ENCODE results near the gene SPTBN5.

The SPTBN5 gene

DNA sequence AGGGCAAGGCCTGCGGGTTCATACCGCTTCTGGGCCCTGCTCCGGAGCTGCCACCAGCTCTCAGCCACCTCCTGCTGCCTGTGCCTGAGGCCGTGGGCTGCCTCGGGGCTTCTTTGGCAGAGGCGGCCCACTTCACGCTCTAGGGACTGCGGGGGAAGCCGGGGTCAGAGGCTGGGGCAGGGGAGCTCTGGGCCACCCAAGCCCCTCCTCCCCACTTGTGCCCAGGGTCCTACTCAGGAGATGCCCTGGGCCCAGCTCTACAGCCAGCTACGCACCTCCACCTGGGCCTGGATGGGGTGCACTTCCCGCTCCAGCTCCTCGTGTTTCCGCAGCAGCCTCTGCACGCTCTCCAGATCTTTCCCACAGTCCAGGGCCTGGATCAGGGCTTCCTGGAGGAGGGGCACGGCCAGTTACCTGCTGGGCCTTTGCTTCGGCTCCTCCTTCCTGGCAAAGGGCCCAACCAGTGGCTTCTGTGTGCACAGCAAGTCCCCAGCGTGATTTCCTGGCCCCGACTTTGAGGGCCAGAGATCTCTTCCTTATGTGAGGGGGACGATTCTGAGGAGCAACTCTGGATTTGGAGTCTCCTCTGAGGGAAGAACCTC is 31.2 kb downstream of the SPTBN5 start:
- peak; percentile 17 for DNase-seq

- DNase-seq = peak; percentile 10
Observed at GRCh38 chr15:41861736-41862356, 32.0 kb downstream of the SPTBN5 start.

- no peak for DNase-seq
Observed at GRCh38 chr15:41860049-41860828, 33.6 kb downstream of the SPTBN5 start.

DNA sequence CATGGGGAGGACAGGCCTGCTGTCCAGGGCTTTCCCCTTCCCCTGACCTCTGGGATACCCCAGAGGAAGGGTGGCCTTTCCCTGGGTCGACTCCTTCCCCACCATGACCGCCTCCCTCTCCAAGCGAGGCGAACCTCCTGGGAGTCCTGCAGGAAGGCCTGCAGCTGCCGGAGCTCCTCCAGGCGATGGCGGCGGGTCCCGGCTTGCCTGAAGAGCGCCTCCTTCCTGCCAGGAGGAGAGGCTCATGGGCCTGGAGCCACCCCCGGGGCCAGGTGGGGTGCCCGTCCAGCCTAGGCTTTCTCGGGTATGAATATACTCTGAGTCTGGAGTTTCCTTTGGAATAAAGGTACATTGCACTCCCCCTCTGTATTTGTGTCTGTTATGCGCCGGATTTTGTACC is 35.1 kb downstream of the SPTBN5 start:
- DNase-seq = no peak

- DNase-seq = no peak
Observed at GRCh38 chr15:41857316-41857715, 36.5 kb downstream of the SPTBN5 start.

- no peak for DNase-seq
Observed at GRCh38 chr15:41856716-41857115, 37.1 kb downstream of the SPTBN5 start.

- no peak for DNase-seq
Observed at GRCh38 chr15:41856262-41856661, 37.6 kb downstream of the SPTBN5 start.

DNA sequence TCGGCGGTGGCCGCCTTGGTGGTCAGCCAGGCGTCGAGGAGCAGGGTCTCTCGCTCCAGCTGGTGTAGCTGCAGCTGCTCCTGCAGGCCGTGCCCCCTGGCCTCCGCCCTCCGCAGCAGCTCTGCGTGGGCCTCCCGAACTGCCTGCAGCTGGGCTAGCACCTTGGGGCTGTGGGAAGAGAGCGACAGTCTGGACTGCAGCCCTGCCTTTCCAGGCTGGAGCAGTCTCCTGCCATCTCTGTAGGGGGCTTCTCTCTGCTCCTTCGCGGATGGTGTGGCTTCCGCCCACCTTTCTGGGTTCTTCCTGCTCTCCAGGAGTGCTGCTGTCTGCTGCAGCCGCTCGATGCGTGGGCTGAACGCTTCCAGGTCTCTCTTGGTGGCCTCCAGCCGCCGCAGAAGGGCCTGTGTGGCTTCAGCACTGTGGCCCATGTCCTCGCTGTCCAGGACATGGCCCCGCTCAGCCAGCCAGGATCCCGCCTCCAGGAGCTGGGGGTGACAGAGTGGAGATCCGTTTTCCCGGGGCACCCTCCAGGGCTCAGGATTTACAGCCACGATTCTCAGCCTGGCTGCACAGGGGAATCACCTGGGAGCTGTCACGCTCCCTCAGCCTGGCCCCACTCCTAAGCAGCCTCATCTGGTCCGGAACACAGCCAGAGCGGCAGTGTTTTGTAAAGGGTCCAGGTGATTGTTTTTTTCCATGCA is 38.4 kb downstream of the SPTBN5 start:
- no peak for DNase-seq

DNA sequence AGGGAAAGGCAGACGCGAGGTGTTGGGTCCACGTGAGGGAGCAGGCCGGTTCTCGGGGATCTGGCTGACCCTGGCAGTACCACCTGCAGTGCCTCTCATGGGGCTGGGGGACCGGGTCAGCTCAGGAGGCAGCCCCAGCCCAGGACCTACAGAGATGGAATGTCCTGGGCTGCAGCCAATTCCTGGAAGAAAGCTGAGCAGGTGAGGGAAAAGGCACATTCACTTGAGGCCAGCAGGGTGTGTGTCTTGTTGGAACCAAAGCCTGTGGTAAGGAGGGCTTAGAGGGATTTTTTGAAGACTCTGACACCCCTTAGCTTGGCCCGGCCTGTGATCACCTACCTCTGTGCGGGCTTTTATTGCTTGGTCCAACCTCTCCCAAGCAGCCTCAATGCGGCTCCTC is 39.4 kb downstream of the SPTBN5 start:
- no peak for DNase-seq

DNA sequence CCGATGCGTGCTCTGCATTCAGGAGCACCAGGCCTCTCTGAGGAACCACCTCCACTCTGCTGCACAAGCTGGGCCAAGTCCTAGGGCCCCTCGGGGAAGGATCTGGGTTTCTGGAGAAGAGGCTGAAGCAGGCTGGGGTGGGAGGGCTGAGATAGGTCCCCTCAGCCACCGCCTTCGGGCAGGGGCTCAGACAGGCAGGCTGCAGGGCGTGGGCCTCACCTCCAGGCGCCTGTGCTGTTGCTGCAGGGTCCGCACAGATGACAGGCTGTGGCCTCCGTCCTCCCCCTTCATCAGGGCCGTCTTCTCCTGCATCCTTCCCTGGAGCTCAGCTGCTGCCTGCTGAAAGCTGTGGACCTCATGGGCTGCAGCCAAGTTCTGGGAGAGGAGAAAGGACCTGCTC is 40.0 kb downstream of the SPTBN5 start:
- DNase-seq = no peak

DNA sequence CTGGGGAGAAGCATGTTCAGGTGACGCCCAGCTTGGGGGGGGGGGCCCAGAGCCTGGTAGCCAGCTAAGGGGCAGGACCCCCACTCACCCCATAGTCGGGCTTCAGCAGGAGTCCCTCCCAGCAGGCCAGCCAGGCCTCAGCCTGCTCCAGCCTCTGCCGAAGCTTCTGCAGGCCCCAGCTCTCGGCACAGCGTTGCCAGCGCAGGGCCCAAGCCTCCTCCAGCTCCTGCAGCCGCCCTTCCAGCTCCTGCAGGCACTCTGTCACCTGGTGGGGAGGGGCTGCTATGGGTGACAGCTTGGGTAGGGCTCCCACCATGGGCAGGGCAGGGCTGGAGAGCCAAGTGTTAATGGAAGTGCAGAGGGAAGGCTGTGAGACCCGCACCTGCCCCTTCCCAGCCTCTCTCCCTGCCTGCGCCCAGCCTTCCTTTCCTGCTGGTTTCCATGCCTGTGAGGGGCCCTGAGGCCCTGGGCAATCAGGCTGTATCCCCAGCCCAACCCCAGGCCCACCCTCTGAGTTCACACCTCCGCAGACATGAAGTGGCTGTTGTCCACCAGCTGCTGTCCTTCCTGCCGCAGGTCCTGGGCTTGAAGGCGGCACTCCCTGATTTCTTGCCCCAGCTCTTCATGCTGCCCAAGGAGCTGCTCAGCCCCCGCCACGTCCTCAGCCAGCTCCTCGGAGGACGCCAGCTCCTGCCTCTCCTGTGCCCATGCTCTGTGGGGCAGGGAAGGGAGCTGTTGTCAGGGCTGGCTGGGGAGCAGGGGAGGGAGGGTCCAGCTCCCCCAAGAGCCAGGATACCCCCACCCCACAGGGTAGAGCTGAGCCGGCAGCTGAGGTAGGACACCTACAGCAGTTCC is 40.9 kb downstream of the SPTBN5 start:
- peak; percentile 10 for DNase-seq

DNA sequence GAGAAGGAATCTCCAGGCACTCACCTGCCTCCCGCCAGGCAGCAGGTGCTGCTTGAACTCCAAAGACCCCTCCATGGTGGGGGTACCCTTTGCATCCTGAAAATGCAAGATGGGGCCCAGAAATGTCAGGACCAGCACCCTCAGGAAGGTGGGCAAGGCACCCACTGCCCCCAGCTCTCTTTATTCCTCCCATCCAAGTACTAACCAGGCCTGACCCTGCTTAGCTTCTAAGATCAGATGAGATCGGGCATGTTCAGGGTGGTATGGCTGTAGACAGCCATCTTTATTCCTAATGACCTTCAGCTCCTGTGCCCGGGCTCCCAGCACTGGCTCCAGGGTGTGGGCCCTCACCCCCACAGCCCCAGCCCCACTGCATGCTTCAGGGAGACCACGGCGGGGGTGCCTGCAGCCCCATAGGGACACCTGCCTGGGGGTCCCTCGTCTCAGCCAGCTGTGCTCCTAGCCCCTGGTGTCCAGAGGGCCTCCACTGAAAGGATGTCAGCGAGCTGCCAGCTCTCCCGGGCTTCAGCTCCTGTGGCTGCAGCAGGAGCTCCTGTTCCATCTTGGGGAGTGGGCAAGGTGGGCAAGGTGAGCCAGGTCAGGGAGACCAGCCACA is 42.0 kb downstream of the SPTBN5 start:
- no peak for DNase-seq

GRCh38 chr15:41851167-41851523 is 42.7 kb downstream of the SPTBN5 start:
- no peak for DNase-seq

- DNase-seq = no peak
Observed at GRCh38 chr15:41850482-41851166, 43.2 kb downstream of the SPTBN5 start.

- no peak for DNase-seq
Observed at GRCh38 chr15:41849861-41850260, 44.0 kb downstream of the SPTBN5 start.

DNA sequence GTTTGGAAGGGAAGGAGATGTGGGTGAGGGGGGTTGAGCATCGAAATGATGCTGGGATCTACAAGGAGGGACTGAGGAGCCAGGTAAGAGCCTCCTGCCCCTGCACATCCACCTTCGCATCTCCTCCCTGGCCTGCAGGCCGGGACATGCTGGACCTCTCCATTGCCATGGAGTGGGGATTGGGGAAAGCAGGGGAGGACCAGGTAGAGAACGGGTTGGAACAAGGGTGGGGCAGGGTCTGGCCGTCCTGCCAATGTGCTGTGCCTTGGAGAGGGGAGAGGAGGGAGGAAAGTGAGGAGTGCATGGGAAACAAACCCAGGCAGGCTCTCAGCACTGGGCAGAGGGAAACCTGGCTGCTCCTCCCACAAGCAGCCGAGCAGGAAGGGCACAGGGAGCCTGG is 44.6 kb downstream of the SPTBN5 start:
- DNase-seq = no peak

DNA sequence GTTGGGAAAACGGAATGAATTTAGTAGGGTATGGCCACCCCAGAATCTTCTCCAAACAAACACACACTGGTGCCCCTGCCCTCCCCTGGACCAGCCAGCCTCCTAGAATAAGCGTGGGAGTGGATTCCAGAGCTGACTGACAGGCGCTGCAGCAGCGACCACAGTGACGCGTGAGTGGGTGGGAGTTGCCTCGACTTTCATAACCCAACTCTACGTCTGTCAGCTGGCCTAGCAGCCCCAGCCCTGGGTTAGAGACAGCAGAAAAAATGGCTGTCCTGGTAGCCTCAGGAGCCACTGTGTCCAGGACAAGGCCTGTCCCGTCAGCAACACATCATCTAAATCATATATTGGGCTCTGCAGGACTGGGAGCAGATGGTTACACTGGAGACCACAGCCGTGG is 45.2 kb downstream of the SPTBN5 start:
- no peak for DNase-seq

DNA sequence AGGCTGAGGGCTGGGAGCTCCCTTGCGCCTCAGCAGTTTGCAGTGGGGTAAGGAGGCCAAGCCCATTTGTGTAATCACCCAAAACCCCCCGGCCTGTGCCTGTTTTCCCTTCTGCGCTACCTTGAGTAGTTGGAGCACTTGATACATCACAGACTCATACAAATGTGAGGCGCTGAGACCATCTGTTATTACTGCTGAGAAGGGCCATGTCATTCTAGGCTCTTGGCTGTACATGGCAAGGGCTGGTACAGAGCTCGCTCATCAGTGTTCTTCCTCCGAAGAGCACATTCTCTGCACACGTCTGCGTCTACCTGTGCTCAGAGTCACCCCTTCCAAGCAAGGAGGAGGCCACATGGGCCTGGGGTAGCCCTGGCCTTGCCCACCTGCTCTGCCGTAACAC is 45.9 kb downstream of the SPTBN5 start:
- no peak for DNase-seq

- DNase-seq = no peak
Observed at GRCh38 chr15:41847206-41847605, 46.6 kb downstream of the SPTBN5 start.

GRCh38 chr15:41844814-41845213 is 49.0 kb downstream of the SPTBN5 start:
- no peak for DNase-seq

- DNase-seq = no peak
Observed at GRCh38 chr15:41843571-41843970, 50.3 kb downstream of the SPTBN5 start.

GRCh38 chr15:41842229-41842628 is 51.6 kb downstream of the SPTBN5 start:
- DNase-seq = no peak
